Measurements from ENCODE around the gene UBE2K.
"Not testable (repeated sequence)": the region's sequence is repeated elsewhere in the genome, so short reads cannot be mapped to it uniquely, and the experiment has no call there.

The UBE2K gene

GRCh38 chr4:39813761-39814160, 115.8 kb downstream of the UBE2K start:
- DNase-seq: not testable (repeated sequence)

DNA sequence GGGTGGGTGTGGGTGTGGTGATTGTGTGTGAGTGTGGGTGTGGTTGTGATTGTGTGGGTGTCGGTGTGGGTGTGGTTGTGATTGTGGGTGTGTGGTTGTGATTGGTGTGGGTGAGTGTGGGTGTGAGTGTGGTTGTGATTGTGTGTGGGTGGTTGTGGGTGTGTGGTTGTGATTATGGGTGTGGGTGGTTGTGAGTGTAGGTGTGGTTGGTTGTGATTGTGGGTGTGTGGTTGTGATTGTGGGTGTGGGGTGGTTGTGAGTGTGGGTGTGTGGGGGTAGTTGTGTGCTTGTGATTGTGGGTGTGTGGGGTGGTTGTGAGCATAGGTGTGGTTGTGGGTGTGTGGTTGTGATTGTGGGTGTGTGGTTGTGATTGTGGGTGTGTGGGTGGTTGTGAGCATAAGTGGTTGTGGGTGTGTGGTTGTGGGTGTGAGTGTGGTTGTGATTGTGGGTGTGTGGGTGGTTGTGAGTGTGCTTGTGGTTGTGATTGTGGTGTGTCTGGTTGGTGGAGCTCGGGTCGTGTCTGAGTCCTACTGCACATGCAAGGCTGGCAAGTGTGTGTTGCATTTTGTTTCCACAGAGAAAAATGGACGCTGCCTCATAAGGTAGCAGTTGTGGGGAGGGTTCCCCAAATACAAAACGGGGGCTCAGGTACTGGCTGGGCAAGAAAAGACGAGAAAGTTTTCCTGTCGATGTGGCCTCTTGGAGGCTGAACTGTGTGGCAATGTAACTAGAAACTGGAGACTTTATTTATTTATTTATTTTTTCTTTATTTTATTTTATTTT, 116.7 kb downstream of the UBE2K start:
- DNase-seq: no peak

DNA sequence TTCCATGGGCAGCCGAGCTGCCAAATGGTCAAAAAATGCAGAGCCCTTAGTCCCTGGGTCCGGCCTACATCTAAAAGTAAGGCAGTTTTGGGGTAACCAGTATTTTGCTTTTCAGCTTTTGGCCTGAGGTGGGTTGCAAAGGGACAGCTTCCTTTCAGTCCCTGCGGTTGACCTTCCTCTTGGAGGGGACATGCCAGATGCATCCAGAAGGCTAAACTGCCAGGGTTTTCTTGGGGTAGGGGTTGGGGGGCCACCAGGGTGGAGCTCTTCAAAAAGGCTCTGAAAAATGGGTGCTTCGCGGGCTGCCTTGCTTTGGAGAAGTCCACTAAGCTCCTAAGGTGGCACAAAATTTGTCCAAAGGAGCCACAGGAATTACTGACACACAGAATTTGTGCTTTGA, 120.7 kb downstream of the UBE2K start:
- no peak for DNase-seq

DNA sequence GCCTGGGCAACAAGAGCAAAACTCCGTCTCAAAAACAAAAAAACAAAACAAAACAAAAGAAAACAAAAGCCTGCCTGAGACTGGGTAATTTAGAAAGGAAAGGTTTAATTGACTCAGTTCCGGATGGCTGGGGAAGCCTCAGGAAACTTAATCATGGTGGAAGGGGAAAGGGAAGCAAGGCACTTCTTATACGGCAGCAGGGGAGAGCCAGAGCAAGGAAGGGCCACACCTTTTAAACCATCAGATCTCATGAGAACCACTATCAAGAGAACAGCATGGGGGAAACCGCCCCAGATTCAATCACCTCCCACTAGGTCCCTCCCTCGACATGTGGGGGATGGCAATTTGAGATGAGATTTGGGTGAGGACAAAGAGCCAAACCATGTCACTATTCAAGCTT, 122.2 kb downstream of the UBE2K start:
- DNase-seq: no peak

DNA sequence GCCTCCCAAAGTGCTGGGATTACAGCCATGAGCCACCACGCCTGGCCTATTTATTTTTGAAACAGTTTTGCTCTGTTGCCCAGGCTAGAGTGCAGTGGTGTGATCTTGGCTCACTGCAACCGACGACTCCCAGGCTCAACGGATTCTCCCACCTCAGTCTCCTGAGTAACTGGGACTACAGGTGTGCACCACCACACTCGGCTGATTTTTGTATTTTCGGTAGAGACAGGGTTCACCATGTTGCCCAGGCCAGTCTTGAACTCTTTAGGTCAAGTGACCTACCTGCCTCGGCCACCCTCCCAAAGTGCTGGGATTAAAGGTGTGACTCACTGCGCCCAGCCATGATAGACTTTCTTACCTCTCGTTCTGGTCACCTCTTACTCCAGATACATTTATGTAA, 124.0 kb downstream of the UBE2K start:
- DNase-seq: no peak

GRCh38 chr4:39822662-39823061, 124.7 kb downstream of the UBE2K start:
- no peak for DNase-seq

DNA sequence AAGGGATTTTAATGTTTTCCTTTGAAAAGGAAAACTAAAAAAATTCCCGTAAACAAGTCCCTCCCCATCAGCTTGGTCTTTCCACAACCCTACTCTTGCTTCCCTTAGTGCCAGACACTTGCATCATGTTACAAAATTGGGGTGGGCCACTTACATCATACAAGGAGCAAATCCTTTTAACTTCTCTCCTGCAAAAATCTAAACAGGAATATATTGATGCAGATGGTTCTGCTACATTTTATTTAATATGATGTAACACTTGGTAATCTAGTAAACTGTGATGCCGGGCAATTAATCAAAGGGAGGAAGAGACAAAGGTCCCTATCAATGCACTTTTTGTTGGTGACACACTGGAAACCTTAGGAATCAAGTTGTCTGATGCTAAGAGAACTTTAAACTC, 125.3 kb downstream of the UBE2K start:
- no peak for DNase-seq

- DNase-seq: no peak
These were observed 127.2 kb downstream of the UBE2K start for GRCh38 chr4:39825090-39825489.

- DNase-seq: no peak
These were observed 127.8 kb downstream of the UBE2K start for GRCh38 chr4:39825741-39826231.
